ENCODE measurements around the gene C4BPB.

The C4BPB gene

DNA sequence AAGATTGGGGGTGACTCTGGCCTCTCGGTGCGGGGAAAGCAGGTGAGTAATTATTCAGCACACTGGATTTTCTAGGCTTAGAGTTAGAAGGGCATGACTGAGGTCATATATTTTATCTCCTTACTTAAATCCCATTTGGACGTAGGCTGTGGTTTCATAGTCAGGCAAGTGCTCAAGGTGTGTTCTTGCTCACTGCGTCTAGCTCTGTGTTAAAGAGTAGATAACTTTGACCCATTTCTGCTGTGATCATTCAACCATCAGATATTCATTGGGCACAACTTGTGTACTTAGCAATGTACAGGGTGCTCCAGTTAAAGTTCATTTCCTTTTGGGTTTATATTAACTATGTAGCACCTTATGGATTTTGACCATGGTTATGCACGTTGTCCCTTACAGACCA is 21.0 kb upstream of the C4BPB start:
- TF ChIP-seq TAF1 (IDR thresholded peaks at IDR 0.05; ENCODE audit: borderline replicate concordance, insufficient read depth, low read length) (no peak), FOXP2 (optimal IDR thresholded peaks at IDR 0.05; ENCODE audit: borderline replicate concordance, extremely low read depth, extremely low read length, insufficient read depth) (no peak), POLR2AphosphoS5 (IDR thresholded peaks at IDR 0.05; ENCODE audit: low read depth, low read length) (no peak), SIN3A (IDR thresholded peaks at IDR 0.05; ENCODE audit: borderline replicate concordance, insufficient read depth, low read length) (no peak)
- TF ChIP-seq, protein P1, sequence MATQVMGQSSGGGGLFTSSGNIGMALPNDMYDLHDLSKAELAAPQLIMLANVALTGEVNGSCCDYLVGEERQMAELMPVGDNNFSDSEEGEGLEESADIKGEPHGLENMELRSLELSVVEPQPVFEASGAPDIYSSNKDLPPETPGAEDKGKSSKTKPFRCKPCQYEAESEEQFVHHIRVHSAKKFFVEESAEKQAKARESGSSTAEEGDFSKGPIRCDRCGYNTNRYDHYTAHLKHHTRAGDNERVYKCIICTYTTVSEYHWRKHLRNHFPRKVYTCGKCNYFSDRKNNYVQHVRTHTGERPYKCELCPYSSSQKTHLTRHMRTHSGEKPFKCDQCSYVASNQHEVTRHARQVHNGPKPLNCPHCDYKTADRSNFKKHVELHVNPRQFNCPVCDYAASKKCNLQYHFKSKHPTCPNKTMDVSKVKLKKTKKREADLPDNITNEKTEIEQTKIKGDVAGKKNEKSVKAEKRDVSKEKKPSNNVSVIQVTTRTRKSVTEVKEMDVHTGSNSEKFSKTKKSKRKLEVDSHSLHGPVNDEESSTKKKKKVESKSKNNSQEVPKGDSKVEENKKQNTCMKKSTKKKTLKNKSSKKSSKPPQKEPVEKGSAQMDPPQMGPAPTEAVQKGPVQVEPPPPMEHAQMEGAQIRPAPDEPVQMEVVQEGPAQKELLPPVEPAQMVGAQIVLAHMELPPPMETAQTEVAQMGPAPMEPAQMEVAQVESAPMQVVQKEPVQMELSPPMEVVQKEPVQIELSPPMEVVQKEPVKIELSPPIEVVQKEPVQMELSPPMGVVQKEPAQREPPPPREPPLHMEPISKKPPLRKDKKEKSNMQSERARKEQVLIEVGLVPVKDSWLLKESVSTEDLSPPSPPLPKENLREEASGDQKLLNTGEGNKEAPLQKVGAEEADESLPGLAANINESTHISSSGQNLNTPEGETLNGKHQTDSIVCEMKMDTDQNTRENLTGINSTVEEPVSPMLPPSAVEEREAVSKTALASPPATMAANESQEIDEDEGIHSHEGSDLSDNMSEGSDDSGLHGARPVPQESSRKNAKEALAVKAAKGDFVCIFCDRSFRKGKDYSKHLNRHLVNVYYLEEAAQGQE (IDR thresholded peaks at IDR 0.05; ENCODE audit: insufficient read depth in 1 of 2, low read depth in 2 of 2, low read length in 2 of 2) = no peak

DNA sequence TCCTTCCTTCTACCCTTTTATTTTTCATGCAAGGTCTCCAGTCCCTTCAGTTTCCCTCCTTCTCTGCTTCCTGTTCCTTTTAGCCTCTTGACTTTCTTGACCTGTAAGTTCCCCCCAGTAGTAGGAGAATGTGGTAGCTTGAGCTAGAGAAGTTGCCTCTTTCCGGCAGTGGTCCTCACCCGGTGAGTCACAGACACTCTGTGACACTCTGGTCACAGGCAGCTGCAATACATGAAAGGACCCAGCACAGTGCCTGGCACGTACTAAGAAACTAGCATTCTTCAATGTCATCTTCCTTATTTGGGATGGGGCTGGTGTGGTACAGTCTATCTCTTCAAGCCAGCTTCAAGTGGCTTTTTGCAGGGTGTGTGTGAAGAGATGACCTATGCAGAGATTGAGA is 19.6 kb upstream of the C4BPB start:
- TF ChIP-seq SIN3A (IDR thresholded peaks at IDR 0.05; ENCODE audit: borderline replicate concordance, insufficient read depth, low read length) (no peak), FOXP2 (optimal IDR thresholded peaks at IDR 0.05; ENCODE audit: borderline replicate concordance, extremely low read depth, extremely low read length, insufficient read depth) (no peak), TAF1 (IDR thresholded peaks at IDR 0.05; ENCODE audit: borderline replicate concordance, insufficient read depth, low read length) (no peak), POLR2AphosphoS5 (IDR thresholded peaks at IDR 0.05; ENCODE audit: low read depth, low read length) (no peak)
- TF ChIP-seq, protein P1 (IDR thresholded peaks at IDR 0.05; ENCODE audit: insufficient read depth in 1 of 2, low read depth in 2 of 2, low read length in 2 of 2) = no peak

DNA sequence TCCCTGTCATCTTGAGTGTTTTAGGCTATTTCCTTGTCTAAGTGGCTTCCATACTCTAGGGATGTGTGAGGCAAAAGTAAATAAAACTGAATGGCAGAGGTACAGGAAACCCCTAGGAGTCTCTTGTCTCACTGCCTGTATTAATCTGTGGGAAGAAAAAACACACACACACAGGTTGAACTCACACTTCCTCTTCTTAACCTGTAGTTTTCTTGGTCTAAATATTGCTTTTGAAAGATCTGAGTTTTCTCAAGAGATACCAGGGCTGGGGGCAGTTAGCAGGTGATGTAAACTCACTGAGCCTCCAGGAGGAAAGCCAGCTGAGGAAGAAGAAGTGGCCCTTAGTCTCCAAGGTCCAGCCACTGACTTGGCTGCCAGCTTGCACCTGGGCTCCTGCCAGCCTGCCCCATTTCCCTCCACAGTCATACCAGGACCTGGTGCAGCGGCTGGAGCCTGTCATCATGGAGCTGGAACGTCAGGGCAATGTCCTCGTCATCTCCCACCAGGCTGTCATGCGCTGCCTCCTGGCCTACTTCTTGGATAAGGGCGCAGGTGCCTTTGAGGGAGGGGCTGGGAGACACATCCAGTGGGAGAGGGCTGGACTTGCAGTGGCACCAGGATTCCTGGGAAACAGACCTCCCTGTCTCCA is 18.7 kb upstream of the C4BPB start:
- TF ChIP-seq, protein P1 (IDR thresholded peaks at IDR 0.05; ENCODE audit: insufficient read depth in 1 of 2, low read depth in 2 of 2, low read length in 2 of 2) = no peak
- TF ChIP-seq POLR2AphosphoS5 (IDR thresholded peaks at IDR 0.05; ENCODE audit: low read depth, low read length) (no peak), FOXP2 (optimal IDR thresholded peaks at IDR 0.05; ENCODE audit: borderline replicate concordance, extremely low read depth, extremely low read length, insufficient read depth) (no peak), TAF1 (IDR thresholded peaks at IDR 0.05; ENCODE audit: borderline replicate concordance, insufficient read depth, low read length) (no peak), SIN3A (IDR thresholded peaks at IDR 0.05; ENCODE audit: borderline replicate concordance, insufficient read depth, low read length) (no peak)

- TF ChIP-seq TAF1 (IDR thresholded peaks at IDR 0.05; ENCODE audit: borderline replicate concordance, insufficient read depth, low read length) (no peak), POLR2AphosphoS5 (IDR thresholded peaks at IDR 0.05; ENCODE audit: low read depth, low read length) (no peak), SIN3A (IDR thresholded peaks at IDR 0.05; ENCODE audit: borderline replicate concordance, insufficient read depth, low read length) (no peak), FOXP2 (optimal IDR thresholded peaks at IDR 0.05; ENCODE audit: borderline replicate concordance, extremely low read depth, extremely low read length, insufficient read depth) (no peak)
- TF ChIP-seq, protein P1 (IDR thresholded peaks at IDR 0.05; ENCODE audit: insufficient read depth in 1 of 2, low read depth in 2 of 2, low read length in 2 of 2) = no peak
Observed at GRCh38 chr1:207070811-207071210, 17.8 kb upstream of the C4BPB start.
